Keratinocyte (primary cell): ENCODE measurements around the gene LANCL3. TPM values are rescaled to one million over a fixed set of nuclear protein-coding genes. Genes with fewer than 3 reads are reported as not detected.

Experiments
- DNase-seq: peaks from one replicate; pipeline ENCODE4 v3.0.0-alpha.2; 2011; ENCODE audit warnings: low read depth, missing footprints, low spot score
- FAIRE-seq: peaks from 2 replicates; lab custom pipeline; 2011; peaks lifted over from hg19 to GRCh38; lab: Jason Lieb, UNC
- H2AFZ ChIP-seq: 2 replicates; pipeline ENCODE4 v1.6.0; 2012; ENCODE audit warnings: low read length, control low read depth, inconsistent platforms; ENCODE audit not compliant: control insufficient read depth
- H3K27ac ChIP-seq: 2 replicates; pipeline ENCODE4 v1.5.1; 2011; ENCODE audit warnings: low read length; ENCODE audit not compliant: control insufficient read depth, insufficient read depth
- H3K27me3 ChIP-seq: 3 replicates; pipeline ENCODE4 v1.6.0; 2011; ENCODE audit warnings: low read length; ENCODE audit not compliant: control insufficient read depth, insufficient read depth; ENCODE audit errors: extremely low read depth
- H3K36me3 ChIP-seq, 2 experiments: 2 replicates in 1 of 2; 3 replicates in 1 of 2; pipeline ENCODE4 v1.5.1; 2011; ENCODE audit warnings: low read length in 2 of 2, mild to moderate bottlenecking in 1 of 2; ENCODE audit not compliant: control insufficient read depth in 2 of 2, insufficient read depth in 2 of 2; ENCODE audit errors: extremely low read depth in 1 of 2
- H3K4me1 ChIP-seq: 3 replicates; pipeline ENCODE4 v1.5.1; 2011; ENCODE audit warnings: low read length; ENCODE audit not compliant: control insufficient read depth, insufficient read depth; ENCODE audit errors: extremely low read depth
- H3K4me2 ChIP-seq: 3 replicates; pipeline ENCODE4 v1.6.0; 2011; ENCODE audit warnings: low read depth, low read length; ENCODE audit not compliant: control insufficient read depth, insufficient read depth; ENCODE audit errors: extremely low read depth
- H3K4me3 ChIP-seq, 3 experiments: fragments of 200-600 bp in 1 of 3; sonication (generic) in 1 of 3; 2 replicates in 2 of 3; 3 replicates in 1 of 3; pipeline ENCODE4 v1.5.1; 2011 to 2016; ENCODE audit warnings: low read length in 3 of 3, mild to moderate bottlenecking in 3 of 3, control low read depth in 2 of 3, inconsistent platforms in 1 of 3, low read depth in 1 of 3, mixed read lengths in 1 of 3, mixed run types in 1 of 3, moderate library complexity in 1 of 3; ENCODE audit not compliant: control insufficient read depth in 2 of 3, insufficient read depth in 2 of 3; ENCODE audit errors: extremely low read depth in 1 of 3
- H3K79me2 ChIP-seq: 2 replicates; pipeline ENCODE4 v1.6.0; 2012; ENCODE audit warnings: low read length; ENCODE audit not compliant: control insufficient read depth, insufficient read depth
- H3K9ac ChIP-seq: 3 replicates; pipeline ENCODE4 v1.6.0; 2011; ENCODE audit warnings: low read length; ENCODE audit not compliant: control insufficient read depth, insufficient read depth; ENCODE audit errors: extremely low read depth
- H3K9me1 ChIP-seq: 3 replicates; pipeline ENCODE4 v1.6.0; 2011; ENCODE audit warnings: low read length; ENCODE audit not compliant: control insufficient read depth, insufficient read depth; ENCODE audit errors: extremely low read depth
- H3K9me3 ChIP-seq: 2 replicates; pipeline ENCODE4 v1.5.1; 2012; ENCODE audit warnings: low read depth, low read length; ENCODE audit not compliant: control insufficient read depth
- H4K20me1 ChIP-seq: 3 replicates; pipeline ENCODE4 v1.6.0; 2011; ENCODE audit warnings: low read length; ENCODE audit not compliant: control insufficient read depth, insufficient read depth; ENCODE audit errors: extremely low read depth
- CTCF ChIP-seq, 3 experiments: IDR thresholded peaks in 1 of 3; conservative IDR thresholded peaks in 1 of 3; optimal IDR thresholded peaks in 1 of 3; 2 replicates in 2 of 3; 3 replicates in 1 of 3; pipeline versions ENCODE3 to v1.5.1; 2011; ENCODE audit warnings: low read length in 3 of 3, mild to moderate bottlenecking in 3 of 3, moderate library complexity in 2 of 3, control low read depth in 1 of 3, inconsistent platforms in 1 of 3; ENCODE audit not compliant: insufficient read depth in 2 of 3; ENCODE audit errors: extremely low read depth in 1 of 3
- EZH2 ChIP-seq: IDR thresholded peaks from one replicate; pipeline ENCODE4 v1.6.1; 2012; ENCODE audit warnings: inconsistent platforms, mild to moderate bottlenecking, low read length, moderate library complexity
- dilution Hi-C: fragments of 300-500 bp; cut with MboI; formaldehyde crosslinking; loops from one replicate; pipeline ENCODE4 v1.7.0; 2020; ENCODE audit warnings: low sequenced_read_pairs; ENCODE audit not compliant: extremely low pct_ligation_motif_present
- polyA plus RNA-seq, 5 experiments: library from polyadenylated mRNA; depleted of rRNA in 3 of 5; stranded (reverse) in 3 of 5; stranded (forward) in 1 of 5; unstranded in 1 of 5; fragments of >200 nt; gene quantifications; 1 replicate in 1 of 5; 2 replicates in 3 of 5; 3 replicates in 1 of 5; pipeline versions ENCODE4 v1.2.1 to v1.2.3, GENCODE V29; 2011 to 2012; ENCODE audit warnings: missing spikeins in 2 of 5, low read depth in 1 of 5, low replicate concordance in 1 of 5

The LANCL3 gene
- polyA plus RNA-seq, 1 donor (not counting 4 experiments of a cell fraction or from before 2014, with no cell fraction given): 0.97 TPM

- dilution Hi-C loops: no loop called here
- no peaks in the 10 kb centered on the region for H3K79me2 ChIP-seq
- FAIRE-seq: no peak
Observed at GRCh38 chrX:37659047-37659446, 87.6 kb downstream of the LANCL3 start.

GRCh38 chrX:37662181-37662580 is 90.7 kb downstream of the LANCL3 start:
- no peak for TF ChIP-seq CTCF (optimal IDR thresholded peaks at IDR 0.05 in 1 of 3, IDR thresholded peaks at IDR 0.05 in 1 of 3, conservative IDR thresholded peaks at IDR 0.05 in 1 of 3; ENCODE audit: extremely low read depth in 1 of 3, insufficient read depth in 2 of 3, low read length in 3 of 3)
- TF ChIP-seq EZH2: no peak
- dilution Hi-C loops: no loop called here
- Histone ChIP-seq H3K9me1 (no peaks in the 10 kb centered on the region), H3K9ac (no peak overlapping the region), H3K79me2 (no peaks in the 10 kb centered on the region), H4K20me1 (no peaks in the 10 kb centered on the region), H3K9me3 (no peaks in the 10 kb centered on the region), H3K27ac (no peak overlapping the region), H3K36me3 (no peaks in the 10 kb centered on the region), H3K4me3 (no peak overlapping the region), H3K4me1 (no peaks in the 10 kb centered on the region), H3K4me2 (no peak overlapping the region), H2AFZ (no peak overlapping the region), H3K27me3 (no peaks in the 10 kb centered on the region)
- DNase-seq (no peak), FAIRE-seq (no peak)

More at GRCh38 chrX:37659047-37659446, 87.6 kb downstream of the LANCL3 start:
- TF ChIP-seq EZH2 (no peak), CTCF (optimal IDR thresholded peaks at IDR 0.05 in 1 of 3, IDR thresholded peaks at IDR 0.05 in 1 of 3, conservative IDR thresholded peaks at IDR 0.05 in 1 of 3; ENCODE audit: extremely low read depth in 1 of 3, insufficient read depth in 2 of 3, low read length in 3 of 3) (no peak)
- Histone ChIP-seq H3K9ac (no peak overlapping the region), H3K4me1 (no peaks in the 10 kb centered on the region), H3K9me3 (no peaks in the 10 kb centered on the region), H3K4me3 (no peak overlapping the region), H3K27ac (no peak overlapping the region), H3K36me3 (no peaks in the 10 kb centered on the region), H3K27me3 (no peaks in the 10 kb centered on the region), H2AFZ (no peak overlapping the region), H4K20me1 (no peaks in the 10 kb centered on the region), H3K9me1 (no peaks in the 10 kb centered on the region), H3K4me2 (no peak overlapping the region)
- no peak for DNase-seq
